Measurements from ENCODE around the gene FGF9.

Gene FGF9

GRCh38 chr13:21670883-21671619 lies at the start of gene FGF9:
TSS of gene FGF9 (plus strand) at chr13:21671073. CDS start at chr13:21671913, 840 bp downstream.
- no peaks in the 10 kb centered on the region for H3K9me3 ChIP-seq (ENCODE audit: control insufficient read depth in 1 of 2, low read length in 2 of 2)
- no peaks in the 10 kb centered on the region for H3K36me3 ChIP-seq (ENCODE audit: control insufficient read depth in 1 of 2, insufficient read depth in 2 of 2, low read length in 2 of 2)
- no peak within 1 kb of the TSS for H3K27ac ChIP-seq (ENCODE audit: low read length)
- peaks cover 16 to 57% of the 10 kb centered on the region in 2 donors for H3K4me1 ChIP-seq (ENCODE audit: control insufficient read depth in 1 of 2, insufficient read depth in 2 of 2, low read length in 2 of 2)
- H3K27me3 ChIP-seq (ENCODE audit: low read depth, low read length) = peaks cover 23% of the 10 kb centered on the region
- H3K4me3 ChIP-seq (ENCODE audit: low read depth in 1 of 2, low read length in 2 of 2) = peak within 1 kb of the TSS; percentile 89 to 90

- H3K27ac ChIP-seq (ENCODE audit: low read length) = no peak overlapping the region
- H3K9me3 ChIP-seq (ENCODE audit: control insufficient read depth in 1 of 2, low read length in 2 of 2) = no peaks in the 10 kb centered on the region
- no peaks in the 10 kb centered on the region for H3K27me3 ChIP-seq (ENCODE audit: low read depth, low read length)
- H3K36me3 ChIP-seq (ENCODE audit: control insufficient read depth in 1 of 2, insufficient read depth in 2 of 2, low read length in 2 of 2) = no peaks in the 10 kb centered on the region
- H3K4me3 ChIP-seq (ENCODE audit: low read depth in 1 of 2, low read length in 2 of 2) = no peak overlapping the region
- H3K4me1 ChIP-seq (ENCODE audit: control insufficient read depth in 1 of 2, insufficient read depth in 2 of 2, low read length in 2 of 2) = no peaks in the 10 kb centered on the region
Measured at GRCh38 chr13:21625366-21625765, 45.5 kb upstream of the FGF9 start.

GRCh38 chr13:21632196-21632595 lies 38.7 kb upstream of the FGF9 start:
- peaks cover 0 to 4% of the 10 kb centered on the region in 2 donors for H3K9me3 ChIP-seq (ENCODE audit: control insufficient read depth in 1 of 2, low read length in 2 of 2)
- H3K27me3 ChIP-seq (ENCODE audit: low read depth, low read length) = no peaks in the 10 kb centered on the region
- no peaks in the 10 kb centered on the region for H3K4me1 ChIP-seq (ENCODE audit: control insufficient read depth in 1 of 2, insufficient read depth in 2 of 2, low read length in 2 of 2)
- no peaks in the 10 kb centered on the region for H3K36me3 ChIP-seq (ENCODE audit: control insufficient read depth in 1 of 2, insufficient read depth in 2 of 2, low read length in 2 of 2)
- H3K27ac ChIP-seq (ENCODE audit: low read length) = no peak overlapping the region
- H3K4me3 ChIP-seq (ENCODE audit: low read depth in 1 of 2, low read length in 2 of 2) = no peak overlapping the region

- H3K9me3 ChIP-seq (ENCODE audit: control insufficient read depth in 1 of 2, low read length in 2 of 2) = peaks cover 0 to 2% of the 10 kb centered on the region in 2 donors
Measured at GRCh38 chr13:21636656-21637055, 34.2 kb upstream of the FGF9 start.

GRCh38 chr13:21637296-21637695 lies 33.6 kb upstream of the FGF9 start:
- no peaks in the 10 kb centered on the region for H3K36me3 ChIP-seq (ENCODE audit: control insufficient read depth in 1 of 2, insufficient read depth in 2 of 2, low read length in 2 of 2)

More at GRCh38 chr13:21636656-21637055, 34.2 kb upstream of the FGF9 start:
- no peak overlapping the region for H3K4me3 ChIP-seq (ENCODE audit: low read depth in 1 of 2, low read length in 2 of 2)
- H3K36me3 ChIP-seq (ENCODE audit: control insufficient read depth in 1 of 2, insufficient read depth in 2 of 2, low read length in 2 of 2) = no peaks in the 10 kb centered on the region
- no peaks in the 10 kb centered on the region for H3K27me3 ChIP-seq (ENCODE audit: low read depth, low read length)
- no peaks in the 10 kb centered on the region for H3K4me1 ChIP-seq (ENCODE audit: control insufficient read depth in 1 of 2, insufficient read depth in 2 of 2, low read length in 2 of 2)
- H3K27ac ChIP-seq (ENCODE audit: low read length) = no peak overlapping the region

GRCh38 chr13:21638319-21639282 lies 32.3 kb upstream of the FGF9 start:
- Histone ChIP-seq H3K4me3 (ENCODE audit: low read depth in 1 of 2, low read length in 2 of 2) (no peak overlapping the region), H3K36me3 (ENCODE audit: control insufficient read depth in 1 of 2, insufficient read depth in 2 of 2, low read length in 2 of 2) (no peaks in the 10 kb centered on the region), H3K27ac (ENCODE audit: low read length) (no peak overlapping the region), H3K27me3 (ENCODE audit: low read depth, low read length) (no peaks in the 10 kb centered on the region), H3K4me1 (ENCODE audit: control insufficient read depth in 1 of 2, insufficient read depth in 2 of 2, low read length in 2 of 2) (no peaks in the 10 kb centered on the region), H3K9me3 (ENCODE audit: control insufficient read depth in 1 of 2, low read length in 2 of 2) (no peaks in the 10 kb centered on the region)

More at GRCh38 chr13:21637296-21637695, 33.6 kb upstream of the FGF9 start:
- no peaks in the 10 kb centered on the region for H3K27me3 ChIP-seq (ENCODE audit: low read depth, low read length)
- no peak overlapping the region for H3K4me3 ChIP-seq (ENCODE audit: low read depth in 1 of 2, low read length in 2 of 2)
- peaks cover 0 to 2% of the 10 kb centered on the region in 2 donors for H3K9me3 ChIP-seq (ENCODE audit: control insufficient read depth in 1 of 2, low read length in 2 of 2)
- no peak overlapping the region for H3K27ac ChIP-seq (ENCODE audit: low read length)
- no peaks in the 10 kb centered on the region for H3K4me1 ChIP-seq (ENCODE audit: control insufficient read depth in 1 of 2, insufficient read depth in 2 of 2, low read length in 2 of 2)

- Histone ChIP-seq H3K27me3 (ENCODE audit: low read depth, low read length) (no peaks in the 10 kb centered on the region), H3K4me3 (ENCODE audit: low read depth in 1 of 2, low read length in 2 of 2) (no peak overlapping the region)
Measured at GRCh38 chr13:21639561-21639960, 31.3 kb upstream of the FGF9 start.

GRCh38 chr13:21641629-21642028 lies 29.2 kb upstream of the FGF9 start:
- H3K9me3 ChIP-seq (ENCODE audit: control insufficient read depth in 1 of 2, low read length in 2 of 2) = no peaks in the 10 kb centered on the region
- H3K27me3 ChIP-seq (ENCODE audit: low read depth, low read length) = no peaks in the 10 kb centered on the region
- H3K4me1 ChIP-seq (ENCODE audit: control insufficient read depth in 1 of 2, insufficient read depth in 2 of 2, low read length in 2 of 2) = no peaks in the 10 kb centered on the region
- no peak overlapping the region for H3K4me3 ChIP-seq (ENCODE audit: low read depth in 1 of 2, low read length in 2 of 2)
- H3K36me3 ChIP-seq (ENCODE audit: control insufficient read depth in 1 of 2, insufficient read depth in 2 of 2, low read length in 2 of 2) = no peaks in the 10 kb centered on the region
- H3K27ac ChIP-seq (ENCODE audit: low read length) = no peak overlapping the region

More at GRCh38 chr13:21639561-21639960, 31.3 kb upstream of the FGF9 start:
- Histone ChIP-seq H3K27ac (ENCODE audit: low read length) (no peak overlapping the region), H3K9me3 (ENCODE audit: control insufficient read depth in 1 of 2, low read length in 2 of 2) (no peaks in the 10 kb centered on the region), H3K4me1 (ENCODE audit: control insufficient read depth in 1 of 2, insufficient read depth in 2 of 2, low read length in 2 of 2) (no peaks in the 10 kb centered on the region), H3K36me3 (ENCODE audit: control insufficient read depth in 1 of 2, insufficient read depth in 2 of 2, low read length in 2 of 2) (no peaks in the 10 kb centered on the region)

GRCh38 chr13:21657538-21657937 lies 13.3 kb upstream of the FGF9 start:
- H3K27me3 ChIP-seq (ENCODE audit: low read depth, low read length) = no peaks in the 10 kb centered on the region
- H3K27ac ChIP-seq (ENCODE audit: low read length) = no peak overlapping the region
- H3K4me1 ChIP-seq (ENCODE audit: control insufficient read depth in 1 of 2, insufficient read depth in 2 of 2, low read length in 2 of 2) = no peaks in the 10 kb centered on the region
- no peaks in the 10 kb centered on the region for H3K36me3 ChIP-seq (ENCODE audit: control insufficient read depth in 1 of 2, insufficient read depth in 2 of 2, low read length in 2 of 2)
- H3K9me3 ChIP-seq (ENCODE audit: control insufficient read depth in 1 of 2, low read length in 2 of 2) = peaks cover 0 to 4% of the 10 kb centered on the region in 2 donors
- H3K4me3 ChIP-seq (ENCODE audit: low read depth in 1 of 2, low read length in 2 of 2) = no peak overlapping the region

GRCh38 chr13:21659087-21659486 lies 11.8 kb upstream of the FGF9 start:
- Histone ChIP-seq H3K27ac (ENCODE audit: low read length) (no peak overlapping the region), H3K9me3 (ENCODE audit: control insufficient read depth in 1 of 2, low read length in 2 of 2) (peaks cover 0 to 4% of the 10 kb centered on the region in 2 donors), H3K4me3 (ENCODE audit: low read depth in 1 of 2, low read length in 2 of 2) (no peak overlapping the region), H3K36me3 (ENCODE audit: control insufficient read depth in 1 of 2, insufficient read depth in 2 of 2, low read length in 2 of 2) (no peaks in the 10 kb centered on the region), H3K27me3 (ENCODE audit: low read depth, low read length) (no peaks in the 10 kb centered on the region), H3K4me1 (ENCODE audit: control insufficient read depth in 1 of 2, insufficient read depth in 2 of 2, low read length in 2 of 2) (no peaks in the 10 kb centered on the region)
